Left lung (tissue), 8 donors: ENCODE results near the gene ZNG1B. TPM values are rescaled to one million over a fixed set of nuclear protein-coding genes. Genes with fewer than 3 reads are reported as not detected.

Experiments used
- polyA plus RNA-seq, 6 donors: library from polyadenylated mRNA; unstranded; fragments of 120-200 nt; gene quantifications; one replicate each; pipeline ENCODE4 v1.2.1, GENCODE V29; 2013; ENCODE audit not compliant: insufficient read length in 6 of 6
- total RNA-seq, 2 donors: library from RNA; stranded (reverse); fragmentation: NEBNext Ultra II Directional; extraction: Animal tissue kit (Norgen Biotek cat#: 25700); gene quantifications; one replicate each; pipeline ENCODE4 v1.2.1, GENCODE V29; 2021
- donor health status: DM: no; HTN: yes; CAD: no.
- donor health status: DM: no; HTN: no; CAD: no.

ZNG1B gene
- total and polyA plus RNA-seq, 8 donors: 25.4 to 56.3 (median 48.5) TPM

Other genes starting within 250 kb of the ZNG1B start
- 1 to 10 TPM; 2.6 to 4.8 TPM for gene PAX8, start 158.8 kb upstream of the ZNG1B start, total RNA-seq
- 10 to 100 TPM in 2 of 6 donors, 1 to 10 TPM in 4; 4.9 to 16.8 (median 8.2) TPM for gene PAX8, start 158.8 kb upstream of the ZNG1B start, polyA plus RNA-seq
- under 1 TPM; 0.17 to 0.71 TPM for gene FOXD4L1, start 61.0 kb downstream of the ZNG1B start, total RNA-seq
- under 1 TPM in 5 of 6 donors, not detected in 1; 0.14 to 0.44 (median 0.32) TPM for gene FOXD4L1, start 61.0 kb downstream of the ZNG1B start, polyA plus RNA-seq
- gene RABL2A, start 189.6 kb downstream of the ZNG1B start, total RNA-seq: 10 to 100 TPM; 15.7 to 20.0 TPM
- 10 to 100 TPM; 46.2 to 68.0 (median 59.1) TPM for gene RABL2A, start 189.6 kb downstream of the ZNG1B start, polyA plus RNA-seq